HG02981 (cell line): Measurements from ENCODE around the gene RNASE13.
"Not testable (repeated sequence)": the region's sequence is repeated elsewhere in the genome, so short reads cannot be mapped to it uniquely, and the experiment has no call there.

ENCODE experiments used
- ATAC-seq: cut with Tn5 transposase; IDR thresholded peaks from one replicate; pipeline ENCODE4 v1.9.1; 2021; ENCODE audit warnings: mild to moderate bottlenecking, moderate library complexity; ENCODE audit not compliant: unreplicated experiment

The RNASE13 gene

GRCh38 chr14:21023817-21024584 is 10.6 kb downstream of the RNASE13 start:
- ATAC-seq, result no peak

GRCh38 chr14:21023174-21023573 is 11.4 kb downstream of the RNASE13 start:
- ATAC-seq, result no peak

- no peak for ATAC-seq
Measured at GRCh38 chr14:21022686-21023085, 11.9 kb downstream of the RNASE13 start.

GRCh38 chr14:21020977-21021545 is 13.5 kb downstream of the RNASE13 start:
- no peak for ATAC-seq

- no peak for ATAC-seq
Measured at GRCh38 chr14:21019366-21019765, 15.2 kb downstream of the RNASE13 start.

- no peak for ATAC-seq
Measured at GRCh38 chr14:21018781-21019180, 15.8 kb downstream of the RNASE13 start.

- ATAC-seq, result no peak
Measured at GRCh38 chr14:21018286-21018685, 16.3 kb downstream of the RNASE13 start.

GRCh38 chr14:21017528-21018245 is 16.9 kb downstream of the RNASE13 start:
- ATAC-seq, result no peak

GRCh38 chr14:21016413-21017190 is 18.0 kb downstream of the RNASE13 start:
- ATAC-seq, result no peak

GRCh38 chr14:21015312-21015711 is 19.3 kb downstream of the RNASE13 start:
- no peak for ATAC-seq

- no peak for ATAC-seq
Measured at GRCh38 chr14:21014761-21015190, 19.8 kb downstream of the RNASE13 start.

GRCh38 chr14:21011136-21011535 is 23.5 kb downstream of the RNASE13 start:
- no peak for ATAC-seq

GRCh38 chr14:21009721-21010120 is 24.9 kb downstream of the RNASE13 start:
- ATAC-seq, result not testable (repeated sequence)

GRCh38 chr14:21003788-21004346 is 30.7 kb downstream of the RNASE13 start:
- no peak for ATAC-seq

GRCh38 chr14:21001218-21001617 is 33.4 kb downstream of the RNASE13 start:
- no peak for ATAC-seq

- ATAC-seq, result no peak
Measured at GRCh38 chr14:20999591-20999990, 35.0 kb downstream of the RNASE13 start.

GRCh38 chr14:20998674-20999366 is 35.8 kb downstream of the RNASE13 start, which contains the start of gene SLC39A2:
Gene SLC39A2, plus strand, starts transcription at chr14:20999293. Its CDS starts 154 bp downstream, at chr14:20999447.
- no peak for ATAC-seq

GRCh38 chr14:20998139-20998538 is 36.5 kb downstream of the RNASE13 start:
- no peak for ATAC-seq

GRCh38 chr14:20997564-20997963 is 37.0 kb downstream of the RNASE13 start:
- ATAC-seq, result no peak

- ATAC-seq, result no peak
Measured at GRCh38 chr14:20997115-20997514, 37.5 kb downstream of the RNASE13 start.
